PC-9 (cell line): ENCODE measurements around the gene GPR142. TPM values are rescaled to one million over a fixed set of nuclear protein-coding genes. Genes with fewer than 3 reads are reported as not detected.

Source experiments
- BruUV-seq: library from RNA; stranded (reverse); fragments of 400-500 nt; replicated peaks from 2 replicates; lab custom pipeline; 2021; lab: Mats Ljungman, UMichigan
- CTCF ChIA-PET: fragments of 300-600 bp; sonication (Branson Sonifier 250); formaldehyde crosslinking; loops from one replicate; lab custom pipeline; 2022; ENCODE audit warnings: antibody characterized with exemption; lab: Charles Lee
- POLR2A ChIA-PET: fragments of 300-600 bp; sonication (Branson Sonifier 250); formaldehyde crosslinking; loops from one replicate; lab custom pipeline; 2022; ENCODE audit warnings: antibody characterized with exemption; ENCODE audit not compliant: unreplicated experiment; lab: Charles Lee
- DNase-seq, 2 experiments: peaks; one replicate each; pipeline versions ENCODE4 v3.0.0 to v3.0.0-alpha.2; 2015 to 2022; ENCODE audit warnings: mixed read lengths in 1 of 2
- H2AFZ ChIP-seq: fragments of 200-600 bp; sonication (generic); 2 replicates; pipeline ENCODE4 v1.8.1; 2017; ENCODE audit warnings: antibody characterized with exemption
- H3F3A ChIP-seq: fragments of 200-600 bp; sonication (generic); 2 replicates; pipeline ENCODE4 v1.8.1; 2017; ENCODE audit warnings: antibody characterized with exemption, mild to moderate bottlenecking, low read depth; ENCODE audit not compliant: insufficient read depth
- H3K27ac ChIP-seq: fragments of 200-600 bp; sonication (generic); 2 replicates; pipeline ENCODE4 v1.6.1; 2016; ENCODE audit warnings: mixed run types
- H3K27me3 ChIP-seq: fragments of 200-600 bp; sonication (generic); 2 replicates; pipeline ENCODE4 v1.6.1; 2016; ENCODE audit warnings: low read depth, mixed run types; ENCODE audit not compliant: insufficient read depth
- H3K36me3 ChIP-seq: fragments of 200-600 bp; sonication (generic); 2 replicates; pipeline ENCODE4 v1.6.1; 2016; ENCODE audit warnings: low read depth, mixed run types
- H3K4me1 ChIP-seq: fragments of 200-600 bp; sonication (generic); replicated peaks from 2 replicates; pipeline ENCODE4 v1.6.1; 2016; ENCODE audit warnings: mixed run types; ENCODE audit not compliant: insufficient read depth
- H3K4me2 ChIP-seq: fragments of 200-600 bp; sonication (generic); 2 replicates; pipeline ENCODE4 v1.6.1; 2017; ENCODE audit warnings: mixed run types
- H3K4me3 ChIP-seq: fragments of 200-600 bp; sonication (generic); 2 replicates; pipeline ENCODE4 v1.6.1; 2016; ENCODE audit warnings: mixed run types
- H3K79me2 ChIP-seq: fragments of 200-600 bp; sonication (generic); 2 replicates; pipeline ENCODE4 v1.6.1; 2017; ENCODE audit warnings: low read depth, mixed run types
- H3K9me2 ChIP-seq: fragments of 200-600 bp; sonication (generic); 2 replicates; pipeline ENCODE4 v1.8.1; 2017; ENCODE audit warnings: mild to moderate bottlenecking; ENCODE audit not compliant: insufficient read depth
- H3K9me3 ChIP-seq: fragments of 200-600 bp; sonication (generic); 2 replicates; pipeline ENCODE4 v1.8.1; 2016; ENCODE audit warnings: low read depth; ENCODE audit not compliant: insufficient read depth
- H4K20me1 ChIP-seq: fragments of 200-600 bp; sonication (generic); 2 replicates; pipeline ENCODE4 v1.8.1; 2017; ENCODE audit not compliant: insufficient read depth
- CTCF ChIP-seq: fragments of 200-600 bp; sonication (generic); conservative IDR thresholded peaks from 2 replicates; pipeline ENCODE4 v1.6.1; 2017; ENCODE audit warnings: mixed run types, antibody characterized with exemption, mild to moderate bottlenecking, moderate library complexity
- EZH2 ChIP-seq: fragments of 200-600 bp; sonication (generic); IDR thresholded peaks from 2 replicates; pipeline ENCODE4 v1.8.0; 2017; ENCODE audit warnings: antibody characterized with exemption, low read depth
- intact Hi-C: fragments of 100-400 bp; cut with micrococcal nuclease; formaldehyde crosslinking; loops from one replicate; pipeline ENCODE4 v1.10.0; 2022; ENCODE audit not compliant: unreplicated experiment
- total RNA-seq: library from RNA; stranded (reverse); gene quantifications from 2 replicates; pipeline ENCODE4 v1.2.3, GENCODE V29; 2021

The GPR142 gene
- total RNA-seq, 1 experiment from 2014 or later, result not detected

GRCh38 chr17:74356646-74357465 is 10.4 kb upstream of the GPR142 start:
- H3K4me1 ChIP-seq, result no peaks in the 10 kb centered on the region
- ChIA-PET CTCF (interaction anchor here (0.6 kb wide), 1 partner anchor 150 kb away, joined by 11 read pairs; no protein-coding TSS in a partner anchor), POLR2A (no interaction called here)
- H3K9me2 ChIP-seq, result no peaks in the 10 kb centered on the region
- no peaks in the 10 kb centered on the region for H3K9me3 ChIP-seq
- no peaks in the 10 kb centered on the region for H3K79me2 ChIP-seq
- H3K4me2 ChIP-seq, result no peak overlapping the region
- BruUV-seq, result no TSS peak
- H3F3A ChIP-seq, result no peaks in the 10 kb centered on the region
- no peak for DNase-seq
- TF ChIP-seq EZH2, result no peak
- TF ChIP-seq CTCF, result no peak
- H3K27ac ChIP-seq, result no peak overlapping the region
- H2AFZ ChIP-seq, result no peak overlapping the region
- no peaks in the 10 kb centered on the region for H4K20me1 ChIP-seq
- peaks cover 73% of the 10 kb centered on the region for H3K27me3 ChIP-seq
- intact Hi-C loops, result no loop called here
- no peaks in the 10 kb centered on the region for H3K36me3 ChIP-seq
- H3K4me3 ChIP-seq, result no peak overlapping the region

DNA sequence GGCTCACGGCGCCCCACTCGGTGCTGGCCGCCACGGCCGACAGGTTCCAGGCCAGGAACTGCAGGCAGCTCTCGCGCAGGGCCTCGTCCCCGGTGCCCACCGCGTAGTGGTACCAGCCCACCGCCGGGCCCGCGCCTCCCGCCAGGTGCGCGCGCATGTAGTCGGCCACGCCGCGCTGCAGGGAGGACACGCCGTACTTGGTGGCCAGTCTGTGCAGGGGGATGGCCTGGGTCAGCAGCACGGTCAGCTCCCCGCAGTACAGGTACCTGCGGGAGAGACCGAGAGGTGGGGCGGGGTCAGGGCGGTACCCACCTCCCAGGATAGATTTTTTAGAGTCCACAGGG is 9.9 kb upstream of the GPR142 start:
- intact Hi-C loops, result no loop called here
- H3K36me3 ChIP-seq, result no peaks in the 10 kb centered on the region
- POLR2A ChIA-PET, result no interaction called here
- CTCF ChIA-PET, result interaction anchor here (0.6 kb wide), 1 partner anchor 151 kb away, joined by 11 read pairs; no protein-coding TSS in a partner anchor
- no peak for TF ChIP-seq EZH2
- no peak for TF ChIP-seq CTCF
- peaks cover 78% of the 10 kb centered on the region for H3K27me3 ChIP-seq
- H3K4me1 ChIP-seq, result no peaks in the 10 kb centered on the region
- no peaks in the 10 kb centered on the region for H4K20me1 ChIP-seq
- no peak overlapping the region for H3K4me3 ChIP-seq
- H3K9me3 ChIP-seq, result no peaks in the 10 kb centered on the region
- H3F3A ChIP-seq, result no peaks in the 10 kb centered on the region
- no peak overlapping the region for H3K27ac ChIP-seq
- H3K79me2 ChIP-seq, result no peaks in the 10 kb centered on the region
- no peak overlapping the region for H2AFZ ChIP-seq
- no peaks in the 10 kb centered on the region for H3K9me2 ChIP-seq
- H3K4me2 ChIP-seq, result no peak overlapping the region
- no TSS peak for BruUV-seq
- no peak for DNase-seq

GRCh38 chr17:74358697-74359096 is 8.6 kb upstream of the GPR142 start:
- Histone ChIP-seq H3K9me3 (no peaks in the 10 kb centered on the region), H3K36me3 (no peaks in the 10 kb centered on the region), H3K27ac (no peak overlapping the region), H3K4me3 (no peak overlapping the region), H3K27me3 (peaks cover 78% of the 10 kb centered on the region), H3F3A (no peaks in the 10 kb centered on the region), H3K9me2 (no peaks in the 10 kb centered on the region), H3K79me2 (no peaks in the 10 kb centered on the region), H3K4me1 (no peaks in the 10 kb centered on the region), H4K20me1 (no peaks in the 10 kb centered on the region), H2AFZ (no peak overlapping the region), H3K4me2 (no peak overlapping the region)
- intact Hi-C loops, result no loop called here
- no TSS peak for BruUV-seq
- TF ChIP-seq EZH2, result no peak
- no peak for TF ChIP-seq CTCF
- ChIA-PET CTCF (no interaction called here), POLR2A (no interaction called here)
- no peak for DNase-seq
